ENCODE results near the gene HPX. TPM values are rescaled to one million over a fixed set of nuclear protein-coding genes. Genes with fewer than 3 reads are reported as not detected.
"Not testable (repeated sequence)": the region's sequence is repeated elsewhere in the genome, so short reads cannot be mapped to it uniquely, and the experiment has no call there.

Gene HPX
- total RNA-seq, 1 experiment from 2014 or later: 1.0 TPM

DNA sequence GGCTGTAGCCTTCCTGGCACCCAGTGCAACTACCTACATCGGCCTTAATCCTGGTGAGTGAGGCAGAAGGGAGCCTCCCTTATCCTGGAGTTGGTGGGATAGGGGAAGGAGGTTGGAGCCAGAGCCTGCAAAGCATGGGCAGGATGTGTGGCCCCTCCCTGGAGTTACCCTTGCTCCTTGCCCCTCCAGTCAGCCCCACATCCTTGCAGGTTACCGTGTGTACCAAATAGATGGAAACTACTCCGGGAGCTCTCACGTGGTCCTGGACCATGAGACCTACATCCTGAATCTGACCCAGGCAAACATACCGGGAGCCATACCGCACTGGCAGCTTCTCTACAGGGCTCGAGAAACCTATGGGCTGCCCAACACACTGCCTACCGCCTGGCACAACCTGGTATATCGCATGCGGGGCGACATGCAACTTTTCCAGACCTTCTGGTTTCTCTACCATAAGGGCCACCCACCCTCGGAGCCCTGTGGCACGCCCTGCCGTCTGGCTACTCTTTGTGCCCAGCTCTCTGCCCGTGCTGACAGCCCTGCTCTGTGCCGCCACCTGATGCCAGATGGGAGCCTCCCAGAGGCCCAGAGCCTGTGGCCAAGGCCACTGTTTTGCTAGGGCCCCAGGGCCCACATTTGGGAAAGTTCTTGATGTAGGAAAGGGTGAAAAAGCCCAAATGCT is 46.7 kb downstream of the HPX start:
- ATAC-seq (no peak), DNase-seq (ENCODE audit: low read depth, low spot score) (no peak)
- Histone ChIP-seq H3K27ac (ENCODE audit: low read length) (no peak overlapping the region), H3K36me3 (ENCODE audit: control insufficient read depth, insufficient read depth, low read length) (no peaks in the 10 kb centered on the region), H3K9me3 (ENCODE audit: control insufficient read depth, insufficient read depth, low read depth, low read length) (no peaks in the 10 kb centered on the region), H3K4me1 (ENCODE audit: control insufficient read depth, insufficient read depth, low read length) (peaks cover 8% of the 10 kb centered on the region), H3K27me3 (ENCODE audit: control insufficient read depth, insufficient read depth, low read length) (no peaks in the 10 kb centered on the region; the same call in 1 of the 2 replicates), H3K4me3 (ENCODE audit: low read depth in 2 of 2, low read length in 2 of 2) (no peak overlapping the region)
- intact Hi-C loops (cut with micrococcal nuclease; ENCODE audit: unreplicated experiment): no loop called here
- no TSS peak for BruUV-seq (replicated peaks)
- no peak for TF ChIP-seq SIN3A (IDR thresholded peaks at IDR 0.05; ENCODE audit: borderline replicate concordance, insufficient read depth, low read depth, low read length)
- TF ChIP-seq, protein P1, sequence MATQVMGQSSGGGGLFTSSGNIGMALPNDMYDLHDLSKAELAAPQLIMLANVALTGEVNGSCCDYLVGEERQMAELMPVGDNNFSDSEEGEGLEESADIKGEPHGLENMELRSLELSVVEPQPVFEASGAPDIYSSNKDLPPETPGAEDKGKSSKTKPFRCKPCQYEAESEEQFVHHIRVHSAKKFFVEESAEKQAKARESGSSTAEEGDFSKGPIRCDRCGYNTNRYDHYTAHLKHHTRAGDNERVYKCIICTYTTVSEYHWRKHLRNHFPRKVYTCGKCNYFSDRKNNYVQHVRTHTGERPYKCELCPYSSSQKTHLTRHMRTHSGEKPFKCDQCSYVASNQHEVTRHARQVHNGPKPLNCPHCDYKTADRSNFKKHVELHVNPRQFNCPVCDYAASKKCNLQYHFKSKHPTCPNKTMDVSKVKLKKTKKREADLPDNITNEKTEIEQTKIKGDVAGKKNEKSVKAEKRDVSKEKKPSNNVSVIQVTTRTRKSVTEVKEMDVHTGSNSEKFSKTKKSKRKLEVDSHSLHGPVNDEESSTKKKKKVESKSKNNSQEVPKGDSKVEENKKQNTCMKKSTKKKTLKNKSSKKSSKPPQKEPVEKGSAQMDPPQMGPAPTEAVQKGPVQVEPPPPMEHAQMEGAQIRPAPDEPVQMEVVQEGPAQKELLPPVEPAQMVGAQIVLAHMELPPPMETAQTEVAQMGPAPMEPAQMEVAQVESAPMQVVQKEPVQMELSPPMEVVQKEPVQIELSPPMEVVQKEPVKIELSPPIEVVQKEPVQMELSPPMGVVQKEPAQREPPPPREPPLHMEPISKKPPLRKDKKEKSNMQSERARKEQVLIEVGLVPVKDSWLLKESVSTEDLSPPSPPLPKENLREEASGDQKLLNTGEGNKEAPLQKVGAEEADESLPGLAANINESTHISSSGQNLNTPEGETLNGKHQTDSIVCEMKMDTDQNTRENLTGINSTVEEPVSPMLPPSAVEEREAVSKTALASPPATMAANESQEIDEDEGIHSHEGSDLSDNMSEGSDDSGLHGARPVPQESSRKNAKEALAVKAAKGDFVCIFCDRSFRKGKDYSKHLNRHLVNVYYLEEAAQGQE (IDR thresholded peaks at IDR 0.05; ENCODE audit: insufficient read depth in 1 of 2, low read depth in 2 of 2, low read length in 1 of 2): no peak
- TF ChIP-seq, protein P2, sequence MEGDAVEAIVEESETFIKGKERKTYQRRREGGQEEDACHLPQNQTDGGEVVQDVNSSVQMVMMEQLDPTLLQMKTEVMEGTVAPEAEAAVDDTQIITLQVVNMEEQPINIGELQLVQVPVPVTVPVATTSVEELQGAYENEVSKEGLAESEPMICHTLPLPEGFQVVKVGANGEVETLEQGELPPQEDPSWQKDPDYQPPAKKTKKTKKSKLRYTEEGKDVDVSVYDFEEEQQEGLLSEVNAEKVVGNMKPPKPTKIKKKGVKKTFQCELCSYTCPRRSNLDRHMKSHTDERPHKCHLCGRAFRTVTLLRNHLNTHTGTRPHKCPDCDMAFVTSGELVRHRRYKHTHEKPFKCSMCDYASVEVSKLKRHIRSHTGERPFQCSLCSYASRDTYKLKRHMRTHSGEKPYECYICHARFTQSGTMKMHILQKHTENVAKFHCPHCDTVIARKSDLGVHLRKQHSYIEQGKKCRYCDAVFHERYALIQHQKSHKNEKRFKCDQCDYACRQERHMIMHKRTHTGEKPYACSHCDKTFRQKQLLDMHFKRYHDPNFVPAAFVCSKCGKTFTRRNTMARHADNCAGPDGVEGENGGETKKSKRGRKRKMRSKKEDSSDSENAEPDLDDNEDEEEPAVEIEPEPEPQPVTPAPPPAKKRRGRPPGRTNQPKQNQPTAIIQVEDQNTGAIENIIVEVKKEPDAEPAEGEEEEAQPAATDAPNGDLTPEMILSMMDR (IDR thresholded peaks at IDR 0.05): no peak
- no peak for TF ChIP-seq TCF7L2 (IDR thresholded peaks at IDR 0.05; ENCODE audit: low read depth, low read length)
- TF ChIP-seq POLR2AphosphoS5 (IDR thresholded peaks at IDR 0.05; ENCODE audit: low read depth, low read length): no peak
- POLR2A ChIA-PET: no interaction called here
- CTCF ChIA-PET: interaction anchor here (0.6 to 0.7 kb wide), 2 partner anchors 136 to 566 kb away, joined by 3 to 4 read pairs; no protein-coding TSS in a partner anchor
- in situ Hi-C loops (cut with HindIII; ENCODE audit: low pct_unique_long_range_greater_than_20kb, low sequenced_read_pairs): no loop called here

DNA sequence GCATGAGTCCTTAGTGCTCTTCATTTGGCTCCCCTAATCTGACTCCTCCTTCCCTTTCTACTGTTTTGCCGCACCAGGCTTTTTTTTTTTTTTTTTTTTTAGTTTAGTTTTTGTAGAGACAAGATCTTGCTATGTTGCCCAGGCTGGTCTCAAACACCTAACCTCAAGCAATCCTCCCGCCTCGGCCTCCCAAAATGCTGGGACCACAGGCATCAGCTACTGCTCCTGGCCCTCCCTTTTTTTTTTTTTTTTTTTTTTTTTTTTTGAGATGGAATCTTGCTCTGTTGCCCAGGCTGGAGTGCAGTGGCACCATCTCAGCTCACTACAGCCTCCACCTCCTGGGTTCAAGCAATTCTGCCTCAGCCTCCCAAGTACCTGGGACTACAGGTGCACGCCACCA is 48.5 kb downstream of the HPX start:
- intact Hi-C loops (cut with micrococcal nuclease; ENCODE audit: unreplicated experiment): not testable (repeated sequence)

More for the DNA sequence above, 48.5 kb downstream of the HPX start:
- H3K27ac ChIP-seq (ENCODE audit: low read length); H3K36me3 ChIP-seq (ENCODE audit: control insufficient read depth, insufficient read depth, low read length); H3K4me1 ChIP-seq (ENCODE audit: control insufficient read depth, insufficient read depth, low read length); ATAC-seq; H3K9me3 ChIP-seq (ENCODE audit: control insufficient read depth, insufficient read depth, low read depth, low read length); DNase-seq (ENCODE audit: low read depth, low spot score); H3K4me3 ChIP-seq (ENCODE audit: low read depth in 2 of 2, low read length in 2 of 2); H3K27me3 ChIP-seq (ENCODE audit: control insufficient read depth, insufficient read depth, low read length); in situ Hi-C loops (cut with HindIII; ENCODE audit: low pct_unique_long_range_greater_than_20kb, low sequenced_read_pairs); BruUV-seq (replicated peaks): not testable (repeated sequence)
- ChIA-PET POLR2A (interaction anchor here (0.6 kb wide), 2 partner anchors 47 to 1674 kb away, joined by 3 to 9 read pairs; no protein-coding TSS in a partner anchor), CTCF (interaction anchor here (0.7 kb wide), 1 partner anchor 794 kb away, joined by 4 read pairs; no protein-coding TSS in a partner anchor)

Measured in Panc1 (cell line).